Erythroblast (primary cell): ENCODE measurements around the gene CPE.

ENCODE experiments used
- GATA1 ChIP-seq: IDR thresholded peaks from 2 replicates; pipeline ENCODE4 v1.6.1; 2011; ENCODE audit warnings: low read depth, mild to moderate bottlenecking, control low read depth, low read length, moderate library complexity
- POLR2A ChIP-seq: IDR thresholded peaks from 2 replicates; pipeline ENCODE4 v1.6.1; 2011; ENCODE audit warnings: mild to moderate bottlenecking, low read length

GRCh38 chr4:165351359-165352130, 27.3 kb upstream of the CPE start:
- TF ChIP-seq POLR2A (no peak), GATA1 (no peak)
